Chondrocyte (in vitro differentiated cells): ENCODE data around the gene U2SURP. TPM values are rescaled to one million over a fixed set of nuclear protein-coding genes. Genes with fewer than 3 reads are reported as not detected.

Experiments used
- DNase-seq: peaks from one replicate; pipeline ENCODE4 v3.0.0; 2021; ENCODE audit warnings: mixed read lengths, low spot score
- H3K27ac Mint-ChIP-seq: one replicate; pipeline ENCODE4 v1.8.0; 2021; ENCODE audit warnings: mild to moderate bottlenecking, moderate library complexity, mixed read lengths; ENCODE audit not compliant: unreplicated experiment
- H3K27me3 Mint-ChIP-seq: 2 replicates; pipeline ENCODE4 v1.8.0; 2021; ENCODE audit warnings: low read depth, mixed read lengths
- H3K36me3 Mint-ChIP-seq: 2 replicates; pipeline ENCODE4 v1.8.0; 2021; ENCODE audit warnings: low read depth, mixed read lengths
- H3K4me1 Mint-ChIP-seq: 2 replicates; pipeline ENCODE4 v1.8.0; 2021; ENCODE audit warnings: low read depth, mild to moderate bottlenecking, mixed read lengths
- H3K4me3 Mint-ChIP-seq: one replicate; pipeline ENCODE4 v1.8.0; 2021; ENCODE audit warnings: mild to moderate bottlenecking, moderate library complexity, mixed read lengths; ENCODE audit not compliant: unreplicated experiment
- H3K9me3 Mint-ChIP-seq: 2 replicates; pipeline ENCODE4 v1.8.0; 2021; ENCODE audit warnings: low read depth, mixed read lengths
- total RNA-seq: library from RNA; stranded (reverse); gene quantifications from 3 replicates; pipeline ENCODE4 v1.2.1, GENCODE V29; 2021
- TF ChIP-seq, protein P1 (sequence below): fragments of 200-600 bp; sonication (generic); IDR thresholded peaks from 2 replicates; pipeline ENCODE4 v1.5.0; 2021; ENCODE audit warnings: antibody characterized with exemption, mild to moderate bottlenecking, moderate library complexity

The U2SURP gene
- total RNA-seq, 1 donor from 2014 or later: 63.7 TPM

DNA sequence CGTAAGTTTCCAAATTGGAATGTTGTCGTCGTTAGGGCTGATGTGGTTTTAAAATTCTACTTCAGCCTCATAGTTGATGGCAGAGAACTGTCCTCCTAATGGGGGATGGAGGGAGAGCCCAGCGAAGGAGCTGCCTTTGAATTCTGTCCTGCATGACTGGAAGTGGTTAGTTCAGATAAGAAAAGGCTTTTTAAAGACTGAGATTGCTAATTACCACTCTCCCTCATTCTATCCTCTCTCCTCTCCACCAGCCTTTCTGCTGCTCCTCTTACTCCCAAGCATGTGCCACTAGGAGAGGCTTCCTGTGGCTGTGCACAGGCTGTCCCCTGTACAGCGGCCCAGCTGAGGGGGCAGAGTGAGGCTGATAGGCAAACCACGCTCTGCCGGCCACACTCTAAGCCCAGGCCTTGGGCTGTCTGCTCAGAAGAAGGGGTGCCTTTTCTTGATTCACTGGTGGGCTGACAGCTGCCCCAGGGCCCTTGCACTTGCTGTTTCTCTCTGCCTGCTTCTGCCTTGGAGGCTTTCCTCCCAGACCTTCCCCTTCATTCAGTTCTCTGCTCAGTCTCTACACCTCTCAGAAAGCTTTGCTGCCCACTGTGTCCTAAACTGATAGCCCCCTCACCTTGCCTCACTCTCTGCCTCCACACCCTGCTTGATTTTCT, 29.1 kb upstream of the U2SURP start:
- Mint-ChIP-seq H3K27me3 (peaks cover 8% of the 10 kb centered on the region), H3K4me3 (no peak overlapping the region), H3K27ac (no peak overlapping the region), H3K4me1 (peaks cover 12% of the 10 kb centered on the region), H3K9me3 (no peaks in the 10 kb centered on the region), H3K36me3 (no peaks in the 10 kb centered on the region)
- no peak for DNase-seq
- TF ChIP-seq, protein P1, sequence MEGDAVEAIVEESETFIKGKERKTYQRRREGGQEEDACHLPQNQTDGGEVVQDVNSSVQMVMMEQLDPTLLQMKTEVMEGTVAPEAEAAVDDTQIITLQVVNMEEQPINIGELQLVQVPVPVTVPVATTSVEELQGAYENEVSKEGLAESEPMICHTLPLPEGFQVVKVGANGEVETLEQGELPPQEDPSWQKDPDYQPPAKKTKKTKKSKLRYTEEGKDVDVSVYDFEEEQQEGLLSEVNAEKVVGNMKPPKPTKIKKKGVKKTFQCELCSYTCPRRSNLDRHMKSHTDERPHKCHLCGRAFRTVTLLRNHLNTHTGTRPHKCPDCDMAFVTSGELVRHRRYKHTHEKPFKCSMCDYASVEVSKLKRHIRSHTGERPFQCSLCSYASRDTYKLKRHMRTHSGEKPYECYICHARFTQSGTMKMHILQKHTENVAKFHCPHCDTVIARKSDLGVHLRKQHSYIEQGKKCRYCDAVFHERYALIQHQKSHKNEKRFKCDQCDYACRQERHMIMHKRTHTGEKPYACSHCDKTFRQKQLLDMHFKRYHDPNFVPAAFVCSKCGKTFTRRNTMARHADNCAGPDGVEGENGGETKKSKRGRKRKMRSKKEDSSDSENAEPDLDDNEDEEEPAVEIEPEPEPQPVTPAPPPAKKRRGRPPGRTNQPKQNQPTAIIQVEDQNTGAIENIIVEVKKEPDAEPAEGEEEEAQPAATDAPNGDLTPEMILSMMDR: no peak

DNA sequence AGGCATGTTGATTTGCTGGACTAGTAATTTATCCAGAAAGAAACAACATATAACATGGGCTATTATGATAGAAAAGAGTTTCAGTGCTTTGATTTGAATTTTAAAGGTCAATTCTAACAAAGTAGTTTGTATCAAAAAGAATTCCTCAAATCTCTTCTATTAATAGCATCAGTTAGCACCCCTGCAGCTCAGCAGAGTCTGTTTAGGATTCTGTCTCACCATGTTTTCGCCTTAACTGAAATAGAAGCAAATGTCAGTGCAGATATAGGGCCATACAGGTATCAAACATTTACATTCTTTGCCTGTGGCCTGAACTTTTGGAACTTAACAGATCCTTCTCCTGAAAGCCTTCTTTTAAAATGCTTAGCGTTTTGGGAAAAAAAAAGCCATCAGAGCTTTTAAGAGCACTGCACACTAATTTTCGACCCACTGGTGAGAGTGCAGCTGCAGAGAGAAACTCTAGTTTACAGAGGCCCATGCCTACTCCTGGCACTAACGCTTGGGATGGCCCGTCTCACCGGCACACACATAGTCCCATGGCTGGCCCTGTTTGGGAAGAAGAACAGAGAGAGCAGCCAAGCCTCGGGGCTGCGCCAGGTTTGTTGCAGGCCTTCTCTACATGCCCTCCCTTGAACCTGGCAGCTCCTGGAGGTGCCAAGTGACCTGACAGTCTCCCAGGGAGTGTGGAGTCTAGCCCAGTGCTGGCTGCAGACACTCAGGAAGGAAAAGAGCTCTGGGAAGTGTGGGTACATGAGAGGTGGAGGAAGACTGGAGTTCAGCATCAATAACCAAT, 28.0 kb upstream of the U2SURP start:
- Mint-ChIP-seq H3K27ac (no peak overlapping the region), H3K4me1 (peaks cover 13% of the 10 kb centered on the region), H3K36me3 (no peaks in the 10 kb centered on the region), H3K27me3 (peaks cover 8% of the 10 kb centered on the region), H3K4me3 (no peak overlapping the region), H3K9me3 (no peaks in the 10 kb centered on the region)
- TF ChIP-seq, protein P1: no peak
- DNase-seq: no peak

DNA sequence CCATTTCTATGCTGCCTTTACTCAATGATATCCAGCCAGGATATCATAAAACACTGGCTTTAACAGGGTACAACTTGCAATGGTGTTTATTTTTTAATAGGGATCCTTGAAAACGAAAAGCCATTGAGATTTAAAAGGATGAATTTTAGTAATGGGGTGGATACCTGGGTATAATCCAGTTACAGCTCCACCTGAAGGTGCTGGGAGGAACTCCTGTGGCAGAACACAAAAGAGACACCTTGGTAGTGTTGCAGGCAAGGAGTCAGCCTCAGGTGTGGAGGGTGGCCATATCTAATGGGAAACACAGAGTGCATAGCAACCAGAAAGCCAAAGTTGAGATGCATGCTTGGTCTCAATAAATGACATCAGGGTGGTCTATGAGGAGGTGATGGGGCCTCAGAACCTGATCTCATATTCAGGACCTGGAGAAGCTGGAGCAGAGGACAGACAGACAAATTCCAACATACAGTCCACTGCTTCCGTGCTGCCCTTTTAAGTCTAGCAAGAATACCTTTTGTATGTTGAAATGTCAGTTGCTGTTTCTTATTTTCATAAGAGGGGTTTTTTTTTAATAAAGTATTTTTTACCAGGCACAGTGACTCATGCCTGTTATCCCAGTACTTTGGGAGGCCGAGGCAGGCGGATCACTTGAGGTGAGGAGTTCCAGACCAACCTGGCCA, 25.9 kb upstream of the U2SURP start:
- Mint-ChIP-seq H3K4me3 (no peak overlapping the region), H3K9me3 (no peaks in the 10 kb centered on the region), H3K27me3 (peaks cover 3% of the 10 kb centered on the region), H3K27ac (no peak overlapping the region), H3K36me3 (no peaks in the 10 kb centered on the region), H3K4me1 (peaks cover 13% of the 10 kb centered on the region)
- no peak for DNase-seq
- TF ChIP-seq, protein P1: peak; percentile 21

DNA sequence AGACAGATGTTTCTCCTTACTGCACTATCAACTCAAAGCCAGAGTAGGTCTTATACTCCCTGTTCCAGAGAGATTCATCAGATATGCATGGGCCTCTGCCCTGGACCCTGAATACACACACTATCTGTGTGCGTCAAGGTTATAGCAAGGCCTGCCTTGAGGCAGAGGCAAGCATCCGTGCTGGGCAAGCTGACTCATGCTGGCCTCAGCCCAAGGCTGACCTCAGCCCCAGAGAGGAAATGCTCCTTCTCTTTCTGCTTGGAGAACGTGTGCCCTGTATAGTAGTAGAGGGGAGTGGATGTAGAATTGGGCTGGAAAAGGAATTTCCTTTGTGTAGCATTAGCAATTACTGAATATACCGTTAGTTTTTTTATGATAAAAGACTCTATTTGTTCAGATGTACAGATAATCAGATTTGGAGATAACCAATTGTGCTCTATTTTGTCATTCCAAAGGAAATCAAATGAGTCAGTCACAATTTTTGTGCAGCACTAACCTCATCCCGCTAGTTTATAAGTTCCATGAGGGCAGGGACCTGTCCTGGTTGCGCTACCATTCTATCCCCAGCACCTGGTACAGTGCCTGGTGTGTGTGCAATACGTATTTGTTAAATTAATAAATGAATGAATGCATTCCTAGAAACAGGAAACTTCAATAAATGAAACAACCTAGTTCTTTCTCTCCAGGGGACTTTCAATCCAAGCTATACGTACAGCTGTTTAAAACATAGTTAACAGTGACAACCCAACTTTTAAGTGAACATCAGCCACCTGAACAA, 24.6 kb upstream of the U2SURP start:
- peaks cover 2% of the 10 kb centered on the region for H3K27me3 Mint-ChIP-seq
- no peak overlapping the region for H3K4me3 Mint-ChIP-seq
- peak overlapping the region; percentile 55 for H3K27ac Mint-ChIP-seq
- H3K36me3 Mint-ChIP-seq: no peaks in the 10 kb centered on the region
- H3K4me1 Mint-ChIP-seq: peaks cover 13% of the 10 kb centered on the region
- no peak for DNase-seq
- H3K9me3 Mint-ChIP-seq: no peaks in the 10 kb centered on the region
- TF ChIP-seq, protein P1: no peak

DNA sequence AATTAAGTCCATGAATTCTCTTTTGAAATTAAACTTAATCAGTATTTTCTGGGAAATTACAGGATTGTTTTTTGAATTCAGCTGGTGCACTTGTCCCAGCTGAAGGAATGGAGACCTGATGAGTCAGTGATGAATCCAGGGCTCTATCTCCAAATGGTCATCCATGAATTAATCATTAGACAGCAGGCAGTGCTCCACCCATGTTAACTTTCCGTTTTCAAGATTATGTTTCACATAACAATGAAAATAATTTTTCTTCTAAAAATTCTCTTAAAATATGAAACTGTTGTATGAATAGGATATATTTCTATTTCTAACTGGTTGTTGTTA, 24.0 kb upstream of the U2SURP start:
- DNase-seq: no peak
- Mint-ChIP-seq H3K36me3 (no peaks in the 10 kb centered on the region), H3K27me3 (peaks cover 2% of the 10 kb centered on the region), H3K4me3 (no peak overlapping the region), H3K9me3 (no peaks in the 10 kb centered on the region), H3K4me1 (peaks cover 13% of the 10 kb centered on the region), H3K27ac (no peak overlapping the region)
- TF ChIP-seq, protein P1: no peak
